ENCODE results near the gene KRT40. TPM values are rescaled to one million over a fixed set of nuclear protein-coding genes. Genes with fewer than 3 reads are reported as not detected.

The KRT40 gene
- total and polyA plus RNA-seq, 2 experiments from 2014 or later: not detected

DNA sequence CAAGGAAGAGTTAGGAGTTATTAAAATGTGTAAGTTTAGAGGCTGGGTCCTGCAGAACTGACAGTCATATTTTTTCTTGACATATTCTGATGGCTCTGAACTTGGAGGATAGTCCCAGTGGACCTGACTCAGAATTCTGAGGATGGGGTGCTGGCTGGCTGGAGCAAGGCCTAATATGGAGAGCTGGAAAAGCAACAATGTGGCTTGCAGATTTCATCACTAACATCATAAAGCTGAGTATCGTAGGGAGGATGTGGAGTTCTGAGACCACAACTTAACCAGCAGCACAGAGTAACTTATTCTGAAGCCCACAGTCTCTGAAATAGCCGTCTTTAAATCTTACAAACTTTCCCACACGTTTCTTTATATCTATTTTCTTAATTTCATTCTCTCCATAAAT, 40.6 kb upstream of the KRT40 start:
- H3K27me3 Mint-ChIP-seq (ENCODE audit: insufficient read depth, low read depth, poor library complexity): peaks cover 2% of the 10 kb centered on the region
- Histone ChIP-seq H3K4me2 (no peak overlapping the region), H3K9me2 (ENCODE audit: insufficient read depth) (no peaks in the 10 kb centered on the region), H4K20me1 (replicated peaks; ENCODE audit: insufficient read depth) (no peaks in the 10 kb centered on the region), H3K36me3 (ENCODE audit: insufficient read depth) (no peaks in the 10 kb centered on the region), H3K79me2 (replicated peaks; ENCODE audit: insufficient read depth) (no peaks in the 10 kb centered on the region), H2AFZ (no peak overlapping the region), H3K27me3 (ENCODE audit: insufficient read depth) (no peaks in the 10 kb centered on the region), H3K4me3 (no peak overlapping the region), H3K4me1 (ENCODE audit: insufficient read depth) (no peaks in the 10 kb centered on the region), H3F3A (replicated peaks; ENCODE audit: low read depth) (no peaks in the 10 kb centered on the region), H3K27ac (ENCODE audit: low read depth) (no peak overlapping the region)
- ATAC-seq (no peak), DNase-seq (ENCODE audit: low spot score) (no peak)
- H3K4me1 Mint-ChIP-seq: no peaks in the 10 kb centered on the region
- TF ChIP-seq JUNB (IDR thresholded peaks at IDR 0.05; ENCODE audit: unreplicated experiment) (no peak), EZH2phosphoT487 (IDR thresholded peaks at IDR 0.05; ENCODE audit: unreplicated experiment) (no peak), STAT1 (IDR thresholded peaks at IDR 0.05; ENCODE audit: unreplicated experiment) (no peak), ZNF331 (CRISPR knock-in tag; IDR thresholded peaks at IDR 0.05; ENCODE audit: low read depth) (no peak), ZNF114 (CRISPR knock-in tag; IDR thresholded peaks at IDR 0.05) (no peak)
- TF ChIP-seq, protein P1, sequence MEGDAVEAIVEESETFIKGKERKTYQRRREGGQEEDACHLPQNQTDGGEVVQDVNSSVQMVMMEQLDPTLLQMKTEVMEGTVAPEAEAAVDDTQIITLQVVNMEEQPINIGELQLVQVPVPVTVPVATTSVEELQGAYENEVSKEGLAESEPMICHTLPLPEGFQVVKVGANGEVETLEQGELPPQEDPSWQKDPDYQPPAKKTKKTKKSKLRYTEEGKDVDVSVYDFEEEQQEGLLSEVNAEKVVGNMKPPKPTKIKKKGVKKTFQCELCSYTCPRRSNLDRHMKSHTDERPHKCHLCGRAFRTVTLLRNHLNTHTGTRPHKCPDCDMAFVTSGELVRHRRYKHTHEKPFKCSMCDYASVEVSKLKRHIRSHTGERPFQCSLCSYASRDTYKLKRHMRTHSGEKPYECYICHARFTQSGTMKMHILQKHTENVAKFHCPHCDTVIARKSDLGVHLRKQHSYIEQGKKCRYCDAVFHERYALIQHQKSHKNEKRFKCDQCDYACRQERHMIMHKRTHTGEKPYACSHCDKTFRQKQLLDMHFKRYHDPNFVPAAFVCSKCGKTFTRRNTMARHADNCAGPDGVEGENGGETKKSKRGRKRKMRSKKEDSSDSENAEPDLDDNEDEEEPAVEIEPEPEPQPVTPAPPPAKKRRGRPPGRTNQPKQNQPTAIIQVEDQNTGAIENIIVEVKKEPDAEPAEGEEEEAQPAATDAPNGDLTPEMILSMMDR (conservative IDR thresholded peaks at IDR 0.05; ENCODE audit: low read depth in 2 of 2): no peak
- TF ChIP-seq, protein P2, sequence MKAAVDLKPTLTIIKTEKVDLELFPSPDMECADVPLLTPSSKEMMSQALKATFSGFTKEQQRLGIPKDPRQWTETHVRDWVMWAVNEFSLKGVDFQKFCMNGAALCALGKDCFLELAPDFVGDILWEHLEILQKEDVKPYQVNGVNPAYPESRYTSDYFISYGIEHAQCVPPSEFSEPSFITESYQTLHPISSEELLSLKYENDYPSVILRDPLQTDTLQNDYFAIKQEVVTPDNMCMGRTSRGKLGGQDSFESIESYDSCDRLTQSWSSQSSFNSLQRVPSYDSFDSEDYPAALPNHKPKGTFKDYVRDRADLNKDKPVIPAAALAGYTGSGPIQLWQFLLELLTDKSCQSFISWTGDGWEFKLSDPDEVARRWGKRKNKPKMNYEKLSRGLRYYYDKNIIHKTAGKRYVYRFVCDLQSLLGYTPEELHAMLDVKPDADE (IDR thresholded peaks at IDR 0.05): no peak
- no peak overlapping the region for H3K27ac Mint-ChIP-seq
- no peak overlapping the region for H3K4me3 Mint-ChIP-seq
- H3K36me3 Mint-ChIP-seq (ENCODE audit: low read depth): no peaks in the 10 kb centered on the region
- no peaks in the 10 kb centered on the region for H3K9me3 Mint-ChIP-seq

DNA sequence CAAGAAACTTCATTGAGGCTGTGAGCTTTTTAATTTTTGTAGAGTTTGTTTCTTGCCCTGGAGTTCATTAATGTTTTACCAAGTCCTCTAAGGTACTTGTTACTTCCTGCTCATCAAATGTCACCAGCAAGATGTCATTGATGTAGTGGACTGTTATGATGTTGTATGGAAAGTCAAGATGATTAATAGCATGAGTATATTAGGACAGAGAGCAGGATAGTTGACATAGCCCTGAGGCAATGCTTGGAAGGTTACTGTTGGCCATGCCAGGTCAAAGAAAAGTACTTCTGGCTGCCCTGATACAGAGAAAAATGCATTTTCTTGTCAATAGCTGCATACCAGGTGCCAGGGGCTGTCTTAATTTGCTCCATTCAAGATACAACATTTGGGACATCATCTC, 36.2 kb upstream of the KRT40 start:
- Histone ChIP-seq H3K36me3 (ENCODE audit: insufficient read depth) (no peaks in the 10 kb centered on the region), H3K27ac (ENCODE audit: low read depth) (no peak overlapping the region), H3F3A (replicated peaks; ENCODE audit: low read depth) (no peaks in the 10 kb centered on the region), H3K27me3 (ENCODE audit: insufficient read depth) (no peaks in the 10 kb centered on the region), H3K4me1 (ENCODE audit: insufficient read depth) (no peaks in the 10 kb centered on the region), H3K4me2 (no peak overlapping the region), H4K20me1 (replicated peaks; ENCODE audit: insufficient read depth) (no peaks in the 10 kb centered on the region), H3K79me2 (replicated peaks; ENCODE audit: insufficient read depth) (no peaks in the 10 kb centered on the region), H3K9me2 (ENCODE audit: insufficient read depth) (no peaks in the 10 kb centered on the region), H3K4me3 (no peak overlapping the region), H2AFZ (no peak overlapping the region)
- H3K27me3 Mint-ChIP-seq (ENCODE audit: insufficient read depth, low read depth, poor library complexity): peaks cover 2% of the 10 kb centered on the region
- H3K4me1 Mint-ChIP-seq: no peaks in the 10 kb centered on the region
- H3K4me3 Mint-ChIP-seq: no peak overlapping the region
- no peaks in the 10 kb centered on the region for H3K36me3 Mint-ChIP-seq (ENCODE audit: low read depth)
- no peak for ATAC-seq
- no peak for DNase-seq (ENCODE audit: low spot score)
- H3K27ac Mint-ChIP-seq: no peak overlapping the region
- no peaks in the 10 kb centered on the region for H3K9me3 Mint-ChIP-seq
- TF ChIP-seq, protein P1 (conservative IDR thresholded peaks at IDR 0.05; ENCODE audit: low read depth in 2 of 2): no peak
- TF ChIP-seq, protein P2 (IDR thresholded peaks at IDR 0.05): no peak
- TF ChIP-seq STAT1 (IDR thresholded peaks at IDR 0.05; ENCODE audit: unreplicated experiment) (no peak), POLR2AphosphoS5 (IDR thresholded peaks at IDR 0.05; ENCODE audit: low read depth) (no peak)
- TF ChIP-seq, protein P3, sequence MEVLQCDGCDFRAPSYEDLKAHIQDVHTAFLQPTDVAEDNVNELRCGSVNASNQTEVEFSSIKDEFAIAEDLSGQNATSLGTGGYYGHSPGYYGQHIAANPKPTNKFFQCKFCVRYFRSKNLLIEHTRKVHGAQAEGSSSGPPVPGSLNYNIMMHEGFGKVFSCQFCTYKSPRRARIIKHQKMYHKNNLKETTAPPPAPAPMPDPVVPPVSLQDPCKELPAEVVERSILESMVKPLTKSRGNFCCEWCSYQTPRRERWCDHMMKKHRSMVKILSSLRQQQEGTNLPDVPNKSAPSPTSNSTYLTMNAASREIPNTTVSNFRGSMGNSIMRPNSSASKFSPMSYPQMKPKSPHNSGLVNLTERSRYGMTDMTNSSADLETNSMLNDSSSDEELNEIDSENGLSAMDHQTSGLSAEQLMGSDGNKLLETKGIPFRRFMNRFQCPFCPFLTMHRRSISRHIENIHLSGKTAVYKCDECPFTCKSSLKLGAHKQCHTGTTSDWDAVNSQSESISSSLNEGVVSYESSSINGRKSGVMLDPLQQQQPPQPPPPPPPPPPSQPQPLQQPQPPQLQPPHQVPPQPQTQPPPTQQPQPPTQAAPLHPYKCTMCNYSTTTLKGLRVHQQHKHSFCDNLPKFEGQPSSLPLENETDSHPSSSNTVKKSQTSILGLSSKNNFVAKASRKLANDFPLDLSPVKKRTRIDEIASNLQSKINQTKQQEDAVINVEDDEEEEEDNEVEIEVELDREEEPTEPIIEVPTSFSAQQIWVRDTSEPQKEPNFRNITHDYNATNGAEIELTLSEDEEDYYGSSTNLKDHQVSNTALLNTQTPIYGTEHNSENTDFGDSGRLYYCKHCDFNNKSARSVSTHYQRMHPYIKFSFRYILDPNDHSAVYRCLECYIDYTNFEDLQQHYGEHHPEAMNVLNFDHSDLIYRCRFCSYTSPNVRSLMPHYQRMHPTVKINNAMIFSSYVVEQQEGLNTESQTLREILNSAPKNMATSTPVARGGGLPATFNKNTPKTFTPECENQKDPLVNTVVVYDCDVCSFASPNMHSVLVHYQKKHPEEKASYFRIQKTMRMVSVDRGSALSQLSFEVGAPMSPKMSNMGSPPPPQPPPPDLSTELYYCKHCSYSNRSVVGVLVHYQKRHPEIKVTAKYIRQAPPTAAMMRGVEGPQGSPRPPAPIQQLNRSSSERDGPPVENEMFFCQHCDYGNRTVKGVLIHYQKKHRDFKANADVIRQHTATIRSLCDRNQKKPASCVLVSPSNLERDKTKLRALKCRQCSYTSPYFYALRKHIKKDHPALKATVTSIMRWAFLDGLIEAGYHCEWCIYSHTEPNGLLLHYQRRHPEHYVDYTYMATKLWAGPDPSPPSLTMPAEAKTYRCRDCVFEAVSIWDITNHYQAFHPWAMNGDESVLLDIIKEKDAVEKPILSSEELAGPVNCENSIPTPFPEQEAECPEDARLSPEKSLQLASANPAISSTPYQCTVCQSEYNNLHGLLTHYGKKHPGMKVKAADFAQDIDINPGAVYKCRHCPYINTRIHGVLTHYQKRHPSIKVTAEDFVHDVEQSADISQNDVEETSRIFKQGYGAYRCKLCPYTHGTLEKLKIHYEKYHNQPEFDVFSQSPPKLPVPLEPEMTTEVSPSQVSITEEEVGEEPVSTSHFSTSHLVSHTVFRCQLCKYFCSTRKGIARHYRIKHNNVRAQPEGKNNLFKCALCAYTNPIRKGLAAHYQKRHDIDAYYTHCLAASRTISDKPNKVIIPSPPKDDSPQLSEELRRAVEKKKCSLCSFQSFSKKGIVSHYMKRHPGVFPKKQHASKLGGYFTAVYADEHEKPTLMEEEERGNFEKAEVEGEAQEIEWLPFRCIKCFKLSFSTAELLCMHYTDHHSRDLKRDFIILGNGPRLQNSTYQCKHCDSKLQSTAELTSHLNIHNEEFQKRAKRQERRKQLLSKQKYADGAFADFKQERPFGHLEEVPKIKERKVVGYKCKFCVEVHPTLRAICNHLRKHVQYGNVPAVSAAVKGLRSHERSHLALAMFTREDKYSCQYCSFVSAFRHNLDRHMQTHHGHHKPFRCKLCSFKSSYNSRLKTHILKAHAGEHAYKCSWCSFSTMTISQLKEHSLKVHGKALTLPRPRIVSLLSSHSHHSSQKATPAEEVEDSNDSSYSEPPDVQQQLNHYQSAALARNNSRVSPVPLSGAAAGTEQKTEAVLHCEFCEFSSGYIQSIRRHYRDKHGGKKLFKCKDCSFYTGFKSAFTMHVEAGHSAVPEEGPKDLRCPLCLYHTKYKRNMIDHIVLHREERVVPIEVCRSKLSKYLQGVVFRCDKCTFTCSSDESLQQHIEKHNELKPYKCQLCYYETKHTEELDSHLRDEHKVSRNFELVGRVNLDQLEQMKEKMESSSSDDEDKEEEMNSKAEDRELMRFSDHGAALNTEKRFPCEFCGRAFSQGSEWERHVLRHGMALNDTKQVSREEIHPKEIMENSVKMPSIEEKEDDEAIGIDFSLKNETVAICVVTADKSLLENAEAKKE (CRISPR knock-in tag; IDR thresholded peaks at IDR 0.05): no peak

Data from GM23338 (cell line).